Renal pelvis (tissue), 4 donors: ENCODE data around the gene PCED1B. TPM values are rescaled to one million over a fixed set of nuclear protein-coding genes. Genes with fewer than 3 reads are reported as not detected.
"Not testable (repeated sequence)": the region's sequence is repeated elsewhere in the genome, so short reads cannot be mapped to it uniquely, and the experiment has no call there.

Experiments used
- DNase-seq: peaks from one replicate; pipeline ENCODE4 v3.0.0-alpha.2; 2013
- polyA plus RNA-seq, 3 donors: library from polyadenylated mRNA; unstranded; fragments of 120-200 nt; gene quantifications; one replicate each; pipeline ENCODE4 v1.2.1, GENCODE V29; 2013; ENCODE audit not compliant: insufficient read length in 3 of 3

PCED1B gene
- polyA plus RNA-seq, 3 donors, result 2.8 to 6.5 (median 6.3) TPM

GRCh38 chr12:47272412-47273190, 193.2 kb downstream of the PCED1B start:
- DNase-seq, result no peak

- no peak for DNase-seq
Measured at GRCh38 chr12:47273191-47273626, 193.8 kb downstream of the PCED1B start.

- DNase-seq, result no peak
Measured at GRCh38 chr12:47274760-47275159, 195.3 kb downstream of the PCED1B start.

GRCh38 chr12:47276253-47276620, 196.8 kb downstream of the PCED1B start:
- DNase-seq, result no peak

DNA sequence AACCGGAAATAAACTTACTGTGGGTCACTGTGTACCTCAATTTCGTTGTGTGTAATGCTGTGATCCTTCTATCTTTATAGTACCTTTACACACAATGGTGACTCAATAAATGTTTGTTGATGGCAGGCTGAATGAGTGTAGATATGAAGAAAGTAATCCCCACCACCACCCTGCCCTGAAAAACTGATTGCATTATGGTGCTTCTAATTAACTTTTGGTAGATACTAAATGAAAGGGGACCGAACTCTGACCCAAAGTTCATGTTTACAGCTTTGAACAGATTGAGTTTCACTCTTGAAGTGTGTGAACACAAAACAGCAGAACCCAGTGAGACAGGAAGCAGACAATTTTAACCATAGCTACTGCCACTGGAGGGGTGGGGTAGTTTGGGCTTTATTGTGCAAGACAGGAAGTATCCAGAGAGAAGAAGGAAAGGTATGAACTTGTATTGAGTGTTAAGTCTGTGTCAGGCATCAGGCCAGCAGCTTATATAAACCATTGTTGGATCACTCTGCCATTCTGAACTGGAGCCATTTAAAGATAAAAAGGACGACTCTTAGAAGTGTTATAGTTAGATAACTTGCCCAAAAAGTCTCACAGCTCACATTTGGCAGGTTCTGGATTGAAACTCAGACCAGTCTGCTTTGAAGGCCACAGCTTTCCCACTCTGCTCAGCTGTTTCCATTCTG, 197.3 kb downstream of the PCED1B start:
- peak; percentile 7 for DNase-seq

- DNase-seq, result no peak
Measured at GRCh38 chr12:47277972-47278448, 198.6 kb downstream of the PCED1B start.

GRCh38 chr12:47279758-47280157, 200.3 kb downstream of the PCED1B start:
- DNase-seq, result not testable (repeated sequence)

GRCh38 chr12:47280543-47281300, 201.3 kb downstream of the PCED1B start:
- no peak for DNase-seq

- no peak for DNase-seq
Measured at GRCh38 chr12:47281667-47282171, 202.3 kb downstream of the PCED1B start.

- DNase-seq, result no peak
Measured at GRCh38 chr12:47282206-47282605, 202.8 kb downstream of the PCED1B start.

Other genes starting within 250 kb of the PCED1B start
- 10 to 100 TPM; 38.8 to 47.3 (median 42.9) TPM for gene AMIGO2, start 338 bp downstream of the PCED1B start, polyA plus RNA-seq